SK-N-SH treated with all-trans-retinoic acid at 6 μM for 48 hours (cell line): ENCODE results near the gene OAS1.

ENCODE experiments used
- ATAC-seq: fragments of 200-7000 bp; cut with Tn5 transposase; 3 replicates; pipeline ENCODE4 v1.9.1; 2020; ENCODE audit warnings: mild to moderate bottlenecking, moderate library complexity
- BACH2 ChIP-seq: fragments of 250-450 bp; sonication (Bioruptor Pico); IDR thresholded peaks from 2 replicates; pipeline ENCODE4 v1.9.0; 2021; ENCODE audit warnings: mild to moderate bottlenecking, borderline replicate concordance
- CSDC2 ChIP-seq: fragments of 250-450 bp; sonication (Bioruptor Pico); IDR thresholded peaks from 2 replicates; pipeline ENCODE4 v1.5.0; 2020; ENCODE audit warnings: mild to moderate bottlenecking, moderate library complexity
- ESRRG ChIP-seq: fragments of 250-450 bp; sonication (Bioruptor Pico); IDR thresholded peaks from 2 replicates; pipeline ENCODE4 v1.6.1; 2021; ENCODE audit warnings: mild to moderate bottlenecking
- GLIS3 ChIP-seq: fragments of 250-450 bp; sonication (Bioruptor Pico); IDR thresholded peaks from 2 replicates; pipeline ENCODE4 v1.5.0; 2020; ENCODE audit warnings: mild to moderate bottlenecking, moderate library complexity
- ISL1 ChIP-seq: fragments of 250-450 bp; sonication (Bioruptor Pico); IDR thresholded peaks from 2 replicates; pipeline ENCODE4 v2.1.2; 2022; ENCODE audit warnings: mild to moderate bottlenecking, moderate library complexity
- OSR1 ChIP-seq: fragments of 250-450 bp; sonication (Bioruptor Pico); IDR thresholded peaks from 2 replicates; pipeline ENCODE4 v1.8.0; 2022; ENCODE audit warnings: moderate library complexity, mild to moderate bottlenecking, inconsistent platforms
- PPARA ChIP-seq: fragments of 250-450 bp; sonication (Bioruptor Pico); IDR thresholded peaks from 2 replicates; pipeline ENCODE4 v1.5.0; 2020; ENCODE audit warnings: mild to moderate bottlenecking, borderline replicate concordance
- RARB ChIP-seq: fragments of 250-450 bp; sonication (Bioruptor Pico); IDR thresholded peaks from 2 replicates; pipeline ENCODE4 v1.8.0; 2021; ENCODE audit warnings: mild to moderate bottlenecking, moderate library complexity
- SNAI2 ChIP-seq: fragments of 250-450 bp; sonication (Bioruptor Pico); IDR thresholded peaks from 2 replicates; pipeline ENCODE4 v1.5.0; 2020; ENCODE audit warnings: mild to moderate bottlenecking, moderate library complexity
- TCF4 ChIP-seq: fragments of 250-450 bp; sonication (Bioruptor Pico); IDR thresholded peaks from 2 replicates; pipeline ENCODE4 v1.8.0; 2021; ENCODE audit warnings: mild to moderate bottlenecking, moderate library complexity, borderline replicate concordance
- TOX ChIP-seq: fragments of 250-450 bp; sonication (Bioruptor Pico); IDR thresholded peaks from 2 replicates; pipeline ENCODE4 v1.8.0; 2021; ENCODE audit warnings: mild to moderate bottlenecking, moderate library complexity, borderline replicate concordance
- ZC3H10 ChIP-seq: fragments of 250-450 bp; sonication (Bioruptor Pico); IDR thresholded peaks from 2 replicates; pipeline ENCODE4 v1.5.1; 2021; ENCODE audit warnings: mild to moderate bottlenecking, moderate library complexity
- ZFP3 ChIP-seq: fragments of 250-450 bp; sonication (Bioruptor Pico); IDR thresholded peaks from 2 replicates; pipeline ENCODE4 v1.5.0; 2020; ENCODE audit warnings: mild to moderate bottlenecking, moderate library complexity
- ZFP30 ChIP-seq: fragments of 450-650 bp; formaldehyde crosslinking; IDR thresholded peaks from 2 replicates; pipeline ENCODE4 v1.5.0; 2022; ENCODE audit warnings: mild to moderate bottlenecking, moderate library complexity
- ZNF565 ChIP-seq: fragments of 450-650 bp; formaldehyde crosslinking; conservative IDR thresholded peaks from 2 replicates; pipeline ENCODE4 v1.5.0; 2020; ENCODE audit warnings: low read depth, mild to moderate bottlenecking, moderate library complexity
- ZNF70 ChIP-seq: fragments of 450-650 bp; formaldehyde crosslinking; IDR thresholded peaks from 2 replicates; pipeline ENCODE4 v1.5.0; 2020; ENCODE audit warnings: mild to moderate bottlenecking, moderate library complexity
- ZNF8 ChIP-seq: fragments of 450-650 bp; formaldehyde crosslinking; IDR thresholded peaks from 2 replicates; pipeline ENCODE4 v1.5.0; 2020; ENCODE audit warnings: mild to moderate bottlenecking, moderate library complexity
- TF ChIP-seq, protein P1 (sequence below): fragments of 250-450 bp; sonication (Bioruptor Pico); IDR thresholded peaks from 2 replicates; pipeline ENCODE4 v1.8.0; 2020; ENCODE audit warnings: mild to moderate bottlenecking, moderate library complexity, borderline replicate concordance
- TF ChIP-seq, protein P2 (sequence below): fragments of 250-450 bp; sonication (Bioruptor Pico); IDR thresholded peaks from 2 replicates; pipeline ENCODE4 v1.5.0; 2020; ENCODE audit warnings: mild to moderate bottlenecking, moderate library complexity
- TF ChIP-seq, protein P3 (sequence below): fragments of 250-450 bp; sonication (Bioruptor Pico); IDR thresholded peaks from 2 replicates; pipeline ENCODE4 v1.5.1; 2021; ENCODE audit warnings: mild to moderate bottlenecking, moderate library complexity
- TF ChIP-seq, protein P4 (sequence below): fragments of 250-450 bp; sonication (Bioruptor Pico); IDR thresholded peaks from 2 replicates; pipeline ENCODE4 v1.5.1; 2020; ENCODE audit warnings: low read depth, mild to moderate bottlenecking, moderate library complexity

OAS1 gene

DNA sequence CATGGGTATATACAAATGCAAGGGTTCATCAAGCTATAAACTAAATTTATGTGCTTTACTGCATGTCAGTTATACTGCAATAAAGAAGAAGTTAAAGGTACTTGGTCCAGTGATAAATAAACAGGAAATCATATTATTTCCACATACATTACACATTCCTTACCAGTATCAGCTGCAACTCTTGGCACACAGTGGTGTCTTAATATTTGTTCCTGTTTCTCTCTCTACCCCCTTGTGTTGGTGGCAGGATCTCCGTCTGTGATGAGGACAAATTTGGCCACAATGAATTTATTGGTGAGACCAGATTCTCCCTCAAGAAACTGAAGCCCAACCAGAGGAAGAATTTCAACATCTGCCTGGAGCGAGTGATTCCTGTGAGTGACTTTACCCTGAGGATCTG, 19.2 kb upstream of the OAS1 start:
- ATAC-seq: no peak
- TF ChIP-seq, protein P1, sequence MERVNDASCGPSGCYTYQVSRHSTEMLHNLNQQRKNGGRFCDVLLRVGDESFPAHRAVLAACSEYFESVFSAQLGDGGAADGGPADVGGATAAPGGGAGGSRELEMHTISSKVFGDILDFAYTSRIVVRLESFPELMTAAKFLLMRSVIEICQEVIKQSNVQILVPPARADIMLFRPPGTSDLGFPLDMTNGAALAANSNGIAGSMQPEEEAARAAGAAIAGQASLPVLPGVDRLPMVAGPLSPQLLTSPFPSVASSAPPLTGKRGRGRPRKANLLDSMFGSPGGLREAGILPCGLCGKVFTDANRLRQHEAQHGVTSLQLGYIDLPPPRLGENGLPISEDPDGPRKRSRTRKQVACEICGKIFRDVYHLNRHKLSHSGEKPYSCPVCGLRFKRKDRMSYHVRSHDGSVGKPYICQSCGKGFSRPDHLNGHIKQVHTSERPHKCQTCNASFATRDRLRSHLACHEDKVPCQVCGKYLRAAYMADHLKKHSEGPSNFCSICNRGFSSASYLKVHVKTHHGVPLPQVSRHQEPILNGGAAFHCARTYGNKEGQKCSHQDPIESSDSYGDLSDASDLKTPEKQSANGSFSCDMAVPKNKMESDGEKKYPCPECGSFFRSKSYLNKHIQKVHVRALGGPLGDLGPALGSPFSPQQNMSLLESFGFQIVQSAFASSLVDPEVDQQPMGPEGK (CRISPR knock-in tag): no peak
- TF ChIP-seq ZFP30 (CRISPR knock-in tag) (no peak), ZNF70 (CRISPR knock-in tag) (no peak), ZNF565 (no peak), BACH2 (CRISPR knock-in tag) (no peak), RARB (CRISPR knock-in tag) (no peak)

DNA sequence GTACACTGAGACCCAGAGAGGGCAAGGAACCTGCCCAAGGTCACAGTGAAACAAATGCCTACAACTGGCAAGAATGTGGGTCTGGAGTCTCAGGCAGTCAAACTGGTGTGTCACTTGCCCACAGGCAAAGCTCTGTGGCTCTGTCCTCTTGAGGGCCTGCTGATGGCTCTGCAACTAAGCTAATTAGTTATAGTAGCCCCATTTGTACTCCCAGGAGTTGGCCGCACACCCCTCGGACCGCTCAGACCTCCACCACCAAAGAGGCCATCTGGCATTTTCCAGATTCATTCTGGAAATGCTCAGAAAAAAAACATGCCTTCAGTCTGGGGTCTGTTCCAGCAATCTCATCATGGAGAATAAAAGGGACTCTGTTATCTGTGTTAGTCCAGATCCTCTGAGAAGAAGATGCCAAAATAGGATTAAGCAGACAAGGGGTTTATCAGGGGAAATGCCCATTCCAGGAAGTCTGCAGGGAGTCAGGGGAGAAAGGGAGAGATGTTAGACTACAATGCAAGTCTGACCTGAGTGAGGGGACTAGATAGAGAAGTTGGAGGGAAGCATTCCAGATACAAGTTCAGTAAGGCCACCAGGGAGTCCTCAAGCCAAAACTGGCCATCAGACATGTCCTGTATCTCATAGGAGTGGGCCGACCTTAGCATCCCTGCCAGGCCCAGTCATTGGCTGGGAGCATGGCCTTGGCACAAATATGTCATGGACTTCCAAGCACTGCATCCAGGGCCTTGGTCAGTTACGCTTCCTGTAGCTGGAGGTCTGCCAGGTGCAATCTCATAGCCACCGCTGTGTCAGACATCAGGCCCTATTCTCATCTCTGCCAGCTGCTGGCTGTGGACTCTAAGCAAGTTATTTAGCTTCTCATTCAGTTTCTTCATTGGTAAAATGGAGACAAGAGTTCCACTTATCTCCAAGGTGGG, 15.4 kb upstream of the OAS1 start:
- TF ChIP-seq PPARA (CRISPR knock-in tag): 0 out of 2 replicates have a peak, but pooled peaks have one; percentile 27
- peak; percentile 52 for TF ChIP-seq ISL1 (CRISPR knock-in tag)
- TF ChIP-seq TCF4 (CRISPR knock-in tag): peak; percentile 96
- TF ChIP-seq, protein P2, sequence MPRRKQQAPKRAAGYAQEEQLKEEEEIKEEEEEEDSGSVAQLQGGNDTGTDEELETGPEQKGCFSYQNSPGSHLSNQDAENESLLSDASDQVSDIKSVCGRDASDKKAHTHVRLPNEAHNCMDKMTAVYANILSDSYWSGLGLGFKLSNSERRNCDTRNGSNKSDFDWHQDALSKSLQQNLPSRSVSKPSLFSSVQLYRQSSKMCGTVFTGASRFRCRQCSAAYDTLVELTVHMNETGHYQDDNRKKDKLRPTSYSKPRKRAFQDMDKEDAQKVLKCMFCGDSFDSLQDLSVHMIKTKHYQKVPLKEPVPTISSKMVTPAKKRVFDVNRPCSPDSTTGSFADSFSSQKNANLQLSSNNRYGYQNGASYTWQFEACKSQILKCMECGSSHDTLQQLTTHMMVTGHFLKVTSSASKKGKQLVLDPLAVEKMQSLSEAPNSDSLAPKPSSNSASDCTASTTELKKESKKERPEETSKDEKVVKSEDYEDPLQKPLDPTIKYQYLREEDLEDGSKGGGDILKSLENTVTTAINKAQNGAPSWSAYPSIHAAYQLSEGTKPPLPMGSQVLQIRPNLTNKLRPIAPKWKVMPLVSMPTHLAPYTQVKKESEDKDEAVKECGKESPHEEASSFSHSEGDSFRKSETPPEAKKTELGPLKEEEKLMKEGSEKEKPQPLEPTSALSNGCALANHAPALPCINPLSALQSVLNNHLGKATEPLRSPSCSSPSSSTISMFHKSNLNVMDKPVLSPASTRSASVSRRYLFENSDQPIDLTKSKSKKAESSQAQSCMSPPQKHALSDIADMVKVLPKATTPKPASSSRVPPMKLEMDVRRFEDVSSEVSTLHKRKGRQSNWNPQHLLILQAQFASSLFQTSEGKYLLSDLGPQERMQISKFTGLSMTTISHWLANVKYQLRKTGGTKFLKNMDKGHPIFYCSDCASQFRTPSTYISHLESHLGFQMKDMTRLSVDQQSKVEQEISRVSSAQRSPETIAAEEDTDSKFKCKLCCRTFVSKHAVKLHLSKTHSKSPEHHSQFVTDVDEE (CRISPR knock-in tag): peak; percentile 75
- no peak for TF ChIP-seq SNAI2 (CRISPR knock-in tag)
- TF ChIP-seq ZNF8: peak; percentile 35; the same call in 1 of the 2 replicates
- no peak for TF ChIP-seq OSR1 (CRISPR knock-in tag)
- ATAC-seq: peak; percentile 56; the same call in 1 of the 3 replicates

DNA sequence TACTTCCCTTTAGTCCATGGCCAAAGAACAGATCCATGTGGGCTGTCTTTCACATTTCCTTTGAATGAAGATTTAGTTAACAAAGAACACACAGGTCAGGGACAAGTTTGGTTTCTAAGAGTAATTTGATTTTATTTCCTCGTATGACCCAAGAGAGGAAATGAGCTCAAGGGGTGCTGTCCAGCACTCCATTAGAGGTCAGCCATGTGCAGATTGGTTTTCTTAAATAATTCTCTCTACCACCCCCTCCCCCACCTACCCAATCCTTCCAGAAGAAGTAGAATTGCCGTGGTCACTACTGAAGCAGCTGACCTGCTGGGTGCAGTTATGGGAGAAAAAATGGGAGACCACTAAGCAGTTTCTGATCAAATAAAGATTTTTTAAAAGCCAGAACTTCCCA, 13.9 kb upstream of the OAS1 start:
- ATAC-seq: no peak
- TF ChIP-seq ISL1 (CRISPR knock-in tag): no peak
- no peak for TF ChIP-seq TCF4 (CRISPR knock-in tag)
- TF ChIP-seq, protein P2 (CRISPR knock-in tag): no peak
- TF ChIP-seq, protein P1 (CRISPR knock-in tag): no peak
- no peak for TF ChIP-seq TOX (CRISPR knock-in tag)
- no peak for TF ChIP-seq BACH2 (CRISPR knock-in tag)
- TF ChIP-seq ZFP3: no peak
- TF ChIP-seq CSDC2 (CRISPR knock-in tag): no peak
- TF ChIP-seq, protein P3, sequence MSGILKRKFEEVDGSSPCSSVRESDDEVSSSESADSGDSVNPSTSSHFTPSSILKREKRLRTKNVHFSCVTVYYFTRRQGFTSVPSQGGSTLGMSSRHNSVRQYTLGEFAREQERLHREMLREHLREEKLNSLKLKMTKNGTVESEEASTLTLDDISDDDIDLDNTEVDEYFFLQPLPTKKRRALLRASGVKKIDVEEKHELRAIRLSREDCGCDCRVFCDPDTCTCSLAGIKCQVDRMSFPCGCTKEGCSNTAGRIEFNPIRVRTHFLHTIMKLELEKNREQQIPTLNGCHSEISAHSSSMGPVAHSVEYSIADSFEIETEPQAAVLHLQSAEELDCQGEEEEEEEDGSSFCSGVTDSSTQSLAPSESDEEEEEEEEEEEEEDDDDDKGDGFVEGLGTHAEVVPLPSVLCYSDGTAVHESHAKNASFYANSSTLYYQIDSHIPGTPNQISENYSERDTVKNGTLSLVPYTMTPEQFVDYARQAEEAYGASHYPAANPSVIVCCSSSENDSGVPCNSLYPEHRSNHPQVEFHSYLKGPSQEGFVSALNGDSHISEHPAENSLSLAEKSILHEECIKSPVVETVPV (CRISPR knock-in tag): no peak
- no peak for TF ChIP-seq GLIS3 (CRISPR knock-in tag)
- no peak for TF ChIP-seq ESRRG
- no peak for TF ChIP-seq ZNF565
- no peak for TF ChIP-seq ZNF8
- TF ChIP-seq ZC3H10: no peak
- no peak for TF ChIP-seq OSR1 (CRISPR knock-in tag)
- TF ChIP-seq PPARA (CRISPR knock-in tag): no peak
- no peak for TF ChIP-seq RARB (CRISPR knock-in tag)
- TF ChIP-seq, protein P4, sequence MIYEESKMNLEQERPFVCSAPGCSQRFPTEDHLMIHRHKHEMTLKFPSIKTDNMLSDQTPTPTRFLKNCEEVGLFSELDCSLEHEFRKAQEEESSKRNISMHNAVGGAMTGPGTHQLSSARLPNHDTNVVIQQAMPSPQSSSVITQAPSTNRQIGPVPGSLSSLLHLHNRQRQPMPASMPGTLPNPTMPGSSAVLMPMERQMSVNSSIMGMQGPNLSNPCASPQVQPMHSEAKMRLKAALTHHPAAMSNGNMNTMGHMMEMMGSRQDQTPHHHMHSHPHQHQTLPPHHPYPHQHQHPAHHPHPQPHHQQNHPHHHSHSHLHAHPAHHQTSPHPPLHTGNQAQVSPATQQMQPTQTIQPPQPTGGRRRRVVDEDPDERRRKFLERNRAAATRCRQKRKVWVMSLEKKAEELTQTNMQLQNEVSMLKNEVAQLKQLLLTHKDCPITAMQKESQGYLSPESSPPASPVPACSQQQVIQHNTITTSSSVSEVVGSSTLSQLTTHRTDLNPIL (CRISPR knock-in tag): no peak
- TF ChIP-seq SNAI2 (CRISPR knock-in tag): no peak
